ENCODE measurements around the gene TRAPPC6A. TPM values are rescaled to one million over a fixed set of nuclear protein-coding genes. Genes with fewer than 3 reads are reported as not detected.

TRAPPC6A gene
- total and polyA plus RNA-seq, 3 donors from 2014 or later: 37.0 to 42.8 (median 38.7) TPM

GRCh38 chr19:45142016-45142725 is 35.9 kb downstream of the TRAPPC6A start:
- TF ChIP-seq CTCF (IDR thresholded peaks at IDR 0.05): no peak
- TF ChIP-seq POLR2A (IDR thresholded peaks at IDR 0.05): no peak
- 96 to 98% methylated on average over 11 to 33 of the region's 33 CpGs for WGBS, 2 donors
- intact Hi-C loops (cut with DNase I; ENCODE audit: low total_unique reads): no loop called here

GRCh38 chr19:45141203-45141900 is 36.7 kb downstream of the TRAPPC6A start:
- DNase-seq: no peak
- H3K36me3 ChIP-seq (ENCODE audit: low read depth, missing control alignments): no peaks in the 10 kb centered on the region
- peaks cover 10% of the 10 kb centered on the region for H3K4me1 ChIP-seq
- 95 to 98% methylated on average over 26 to 28 of the region's 28 CpGs for WGBS, 2 donors
- no peaks in the 10 kb centered on the region for H3K27me3 ChIP-seq
- no peaks in the 10 kb centered on the region for H3K9me3 ChIP-seq
- no peak overlapping the region for H3K4me3 ChIP-seq
- no peak overlapping the region for H3K27ac ChIP-seq
- no peak for TF ChIP-seq CTCF (IDR thresholded peaks at IDR 0.05)
- no peak for TF ChIP-seq POLR2A (IDR thresholded peaks at IDR 0.05)
- intact Hi-C loops (cut with DNase I; ENCODE audit: low total_unique reads): no loop called here

More at GRCh38 chr19:45142016-45142725, 35.9 kb downstream of the TRAPPC6A start:
- no peak for DNase-seq
- Histone ChIP-seq H3K4me1 (peaks cover 8% of the 10 kb centered on the region), H3K9me3 (no peaks in the 10 kb centered on the region), H3K27ac (no peak overlapping the region), H3K27me3 (no peaks in the 10 kb centered on the region), H3K4me3 (no peak overlapping the region), H3K36me3 (ENCODE audit: low read depth, missing control alignments) (no peaks in the 10 kb centered on the region)

- no peaks in the 10 kb centered on the region for H3K27me3 ChIP-seq
- 93% methylated on average over 9 to 11 of the region's 11 CpGs for WGBS, 2 donors
- intact Hi-C loops (cut with DNase I; ENCODE audit: low total_unique reads): no loop called here
- no peak overlapping the region for H3K4me3 ChIP-seq
- TF ChIP-seq POLR2A (IDR thresholded peaks at IDR 0.05) (no peak), CTCF (IDR thresholded peaks at IDR 0.05) (no peak)
- DNase-seq: no peak
- H3K27ac ChIP-seq: no peak overlapping the region
- no peaks in the 10 kb centered on the region for H3K9me3 ChIP-seq
- H3K36me3 ChIP-seq (ENCODE audit: low read depth, missing control alignments): no peaks in the 10 kb centered on the region
- peaks cover 7% of the 10 kb centered on the region for H3K4me1 ChIP-seq
Measured at GRCh38 chr19:45140533-45140932, 37.5 kb downstream of the TRAPPC6A start.

GRCh38 chr19:45140144-45140503 is 37.9 kb downstream of the TRAPPC6A start:
- 87 to 92% methylated on average over 3 to 8 of the region's 8 CpGs for WGBS, 2 donors
- intact Hi-C loops (cut with DNase I; ENCODE audit: low total_unique reads): no loop called here
- Histone ChIP-seq H3K27ac (no peak overlapping the region), H3K9me3 (no peaks in the 10 kb centered on the region), H3K4me3 (no peak overlapping the region), H3K36me3 (ENCODE audit: low read depth, missing control alignments) (no peaks in the 10 kb centered on the region), H3K4me1 (peaks cover 7% of the 10 kb centered on the region), H3K27me3 (no peaks in the 10 kb centered on the region)
- DNase-seq: no peak
- TF ChIP-seq POLR2A (IDR thresholded peaks at IDR 0.05): no peak
- TF ChIP-seq CTCF (IDR thresholded peaks at IDR 0.05): no peak
